Stimulated activated CD4-positive, alpha-beta T cell treated with anti-CD3 and anti-CD28 coated beads, Interleukin-15, amount 100 ng/mL, for 1 hour (primary cell): ENCODE measurements around the gene PDGFC.

Experiments used
- DNase-seq, 2 donors: peaks; one replicate each; pipeline ENCODE4 v3.0.0-alpha.2; 2020; ENCODE audit warnings: low read depth in 1 of 2, low spot score in 1 of 2

Gene PDGFC

GRCh38 chr4:156786713-156787112, 184.9 kb downstream of the PDGFC start:
- DNase-seq, result no peak

- DNase-seq, result no peak
Measured at GRCh38 chr4:156784970-156785369, 186.6 kb downstream of the PDGFC start.

- DNase-seq, result no peak
Measured at GRCh38 chr4:156783966-156784365, 187.6 kb downstream of the PDGFC start.

- DNase-seq, result no peak
Measured at GRCh38 chr4:156782491-156782890, 189.1 kb downstream of the PDGFC start.

- no peak for DNase-seq
Measured at GRCh38 chr4:156781852-156782251, 189.7 kb downstream of the PDGFC start.

- DNase-seq, result no peak
Measured at GRCh38 chr4:156779774-156780173, 191.8 kb downstream of the PDGFC start.

GRCh38 chr4:156779042-156779441, 192.6 kb downstream of the PDGFC start:
- DNase-seq, result no peak

- DNase-seq, result no peak
Measured at GRCh38 chr4:156778606-156779005, 193.0 kb downstream of the PDGFC start.

GRCh38 chr4:156778093-156778492, 193.5 kb downstream of the PDGFC start:
- no peak for DNase-seq

- no peak for DNase-seq
Measured at GRCh38 chr4:156775813-156776212, 195.8 kb downstream of the PDGFC start.

GRCh38 chr4:156774422-156774821, 197.2 kb downstream of the PDGFC start:
- DNase-seq, result no peak

- DNase-seq, result no peak
Measured at GRCh38 chr4:156773648-156774357, 197.8 kb downstream of the PDGFC start.

- no peak for DNase-seq
Measured at GRCh38 chr4:156771171-156771837, 200.3 kb downstream of the PDGFC start.

- no peak for DNase-seq
Measured at GRCh38 chr4:156770140-156770539, 201.5 kb downstream of the PDGFC start.

GRCh38 chr4:156767911-156768415, 203.6 kb downstream of the PDGFC start:
- DNase-seq, result no peak

GRCh38 chr4:156766846-156767245, 204.8 kb downstream of the PDGFC start:
- DNase-seq, result no peak

GRCh38 chr4:156765277-156765676, 206.3 kb downstream of the PDGFC start:
- DNase-seq, result no peak

GRCh38 chr4:156764846-156765245, 206.8 kb downstream of the PDGFC start:
- DNase-seq, result no peak

- DNase-seq, result no peak
Measured at GRCh38 chr4:156764145-156764544, 207.5 kb downstream of the PDGFC start.

- no peak for DNase-seq
Measured at GRCh38 chr4:156763511-156763910, 208.1 kb downstream of the PDGFC start.

- no peak for DNase-seq
Measured at GRCh38 chr4:156762851-156763250, 208.7 kb downstream of the PDGFC start.

- no peak for DNase-seq
Measured at GRCh38 chr4:156756118-156756517, 215.5 kb downstream of the PDGFC start.
